Neural progenitor cell (in vitro differentiated cells): ENCODE measurements around the gene SIPA1L3.

Experiments
- EZH2 ChIP-seq: fragments of 200-600 bp; sonication (generic); IDR thresholded peaks from 2 replicates; pipeline ENCODE4 v1.6.1; 2017; ENCODE audit warnings: antibody characterized with exemption, mild to moderate bottlenecking, moderate library complexity
- TF ChIP-seq, protein P1 (sequence below): fragments of 200-600 bp; sonication (generic); IDR thresholded peaks from 2 replicates; pipeline ENCODE4 v1.5.1; 2017; ENCODE audit warnings: antibody characterized with exemption, mild to moderate bottlenecking

DNA sequence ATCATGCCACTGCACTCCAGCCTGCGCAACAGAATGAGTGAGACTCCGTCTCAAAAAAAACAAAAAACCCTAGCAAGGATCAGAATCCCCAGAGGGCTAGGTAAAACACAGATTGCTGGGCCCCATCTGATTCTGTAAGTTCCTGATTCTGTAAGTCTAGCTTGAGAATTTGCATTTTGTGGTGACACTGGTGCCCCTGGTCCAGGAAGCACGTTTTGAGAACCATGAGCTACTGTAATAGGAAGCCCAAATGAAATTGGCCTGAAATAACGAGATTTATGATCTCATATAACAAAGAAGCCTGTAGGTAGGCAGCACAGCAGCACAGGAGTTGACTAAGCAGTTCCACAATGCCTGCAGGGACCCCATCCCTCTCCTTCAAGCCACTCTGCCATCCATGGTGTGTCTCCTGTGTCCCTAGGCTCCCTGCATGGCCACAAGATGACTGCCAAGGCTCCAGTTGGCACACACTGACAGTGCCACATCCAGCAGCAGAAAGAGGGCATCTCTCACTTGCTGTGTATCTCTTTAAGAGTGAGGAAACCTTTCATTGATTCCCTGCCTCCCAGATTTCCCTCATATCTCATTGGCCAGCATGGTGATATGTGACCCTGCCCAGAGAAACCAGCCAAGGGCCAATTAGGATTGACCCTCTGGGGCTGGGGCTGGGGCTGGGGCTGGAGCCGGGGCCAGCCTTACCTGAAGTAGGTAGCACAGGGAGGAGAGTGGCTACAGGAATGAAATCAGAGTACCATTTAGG is 21.7 kb downstream of the SIPA1L3 start:
- TF ChIP-seq, protein P1, sequence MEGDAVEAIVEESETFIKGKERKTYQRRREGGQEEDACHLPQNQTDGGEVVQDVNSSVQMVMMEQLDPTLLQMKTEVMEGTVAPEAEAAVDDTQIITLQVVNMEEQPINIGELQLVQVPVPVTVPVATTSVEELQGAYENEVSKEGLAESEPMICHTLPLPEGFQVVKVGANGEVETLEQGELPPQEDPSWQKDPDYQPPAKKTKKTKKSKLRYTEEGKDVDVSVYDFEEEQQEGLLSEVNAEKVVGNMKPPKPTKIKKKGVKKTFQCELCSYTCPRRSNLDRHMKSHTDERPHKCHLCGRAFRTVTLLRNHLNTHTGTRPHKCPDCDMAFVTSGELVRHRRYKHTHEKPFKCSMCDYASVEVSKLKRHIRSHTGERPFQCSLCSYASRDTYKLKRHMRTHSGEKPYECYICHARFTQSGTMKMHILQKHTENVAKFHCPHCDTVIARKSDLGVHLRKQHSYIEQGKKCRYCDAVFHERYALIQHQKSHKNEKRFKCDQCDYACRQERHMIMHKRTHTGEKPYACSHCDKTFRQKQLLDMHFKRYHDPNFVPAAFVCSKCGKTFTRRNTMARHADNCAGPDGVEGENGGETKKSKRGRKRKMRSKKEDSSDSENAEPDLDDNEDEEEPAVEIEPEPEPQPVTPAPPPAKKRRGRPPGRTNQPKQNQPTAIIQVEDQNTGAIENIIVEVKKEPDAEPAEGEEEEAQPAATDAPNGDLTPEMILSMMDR: no peak
- TF ChIP-seq EZH2: no peak
